ENCODE data around the gene GPRIN2.
"Not testable (repeated sequence)": the region's sequence is repeated elsewhere in the genome, so short reads cannot be mapped to it uniquely, and the experiment has no call there.

GPRIN2 gene

DNA sequence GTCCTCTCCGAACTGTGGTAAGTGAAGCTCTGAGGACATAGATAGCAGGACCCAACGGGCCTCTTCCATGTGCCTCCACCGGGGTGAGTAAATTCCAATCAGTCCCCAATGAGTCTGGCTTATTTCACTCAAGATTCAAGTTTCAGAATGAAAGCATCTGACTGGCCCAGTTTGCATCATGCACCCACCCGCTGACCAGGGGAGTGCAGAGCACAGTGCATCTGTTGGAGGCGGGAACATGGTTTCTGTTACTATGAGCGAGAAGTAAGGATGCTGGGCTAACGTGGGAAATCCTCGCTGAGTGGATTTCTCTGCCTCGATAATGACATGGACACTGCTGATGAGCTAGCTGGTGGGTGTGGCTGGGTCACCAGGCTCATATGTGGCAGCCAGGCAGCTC lies 10.7 kb upstream of the GPRIN2 start:
- not testable (repeated sequence) for DNase-seq (ENCODE audit: low read depth, low spot score)

DNA sequence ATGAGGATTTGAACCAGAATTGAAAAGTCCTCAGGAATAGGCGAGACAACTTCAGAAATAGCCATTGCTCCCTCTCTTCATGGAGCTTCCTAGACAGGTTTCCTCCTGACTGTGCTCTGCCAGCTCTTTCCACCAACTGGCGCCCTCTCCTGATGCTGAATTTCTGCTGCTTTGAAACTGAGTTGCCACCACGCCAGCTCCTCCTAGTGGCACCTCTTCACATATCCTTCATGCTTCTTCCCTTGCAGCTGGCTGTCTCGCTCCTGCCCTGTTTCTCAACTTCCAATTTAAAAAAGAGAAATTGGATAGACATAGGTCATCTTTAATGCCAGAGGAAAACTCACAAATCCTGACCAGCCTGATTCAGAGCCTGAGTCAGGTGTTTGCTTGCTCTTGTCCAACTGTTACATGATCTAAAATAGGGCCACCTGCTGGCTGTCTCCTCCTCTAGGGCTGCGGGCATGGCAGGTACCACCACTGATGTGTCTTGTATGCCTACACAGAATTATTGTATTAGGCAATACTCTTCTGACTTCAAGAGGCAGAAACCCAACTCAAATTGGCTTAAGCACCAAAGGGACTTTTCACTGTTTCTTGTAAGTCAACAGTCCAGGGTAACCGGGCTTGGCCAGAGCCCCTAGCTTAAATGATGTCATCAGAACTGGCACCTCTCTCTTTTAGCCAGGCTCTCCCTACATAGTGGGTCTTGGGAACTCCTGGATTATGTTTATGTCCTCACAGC lies 9.3 kb upstream of the GPRIN2 start:
- DNase-seq (ENCODE audit: low read depth, low spot score) = not testable (repeated sequence)

DNA sequence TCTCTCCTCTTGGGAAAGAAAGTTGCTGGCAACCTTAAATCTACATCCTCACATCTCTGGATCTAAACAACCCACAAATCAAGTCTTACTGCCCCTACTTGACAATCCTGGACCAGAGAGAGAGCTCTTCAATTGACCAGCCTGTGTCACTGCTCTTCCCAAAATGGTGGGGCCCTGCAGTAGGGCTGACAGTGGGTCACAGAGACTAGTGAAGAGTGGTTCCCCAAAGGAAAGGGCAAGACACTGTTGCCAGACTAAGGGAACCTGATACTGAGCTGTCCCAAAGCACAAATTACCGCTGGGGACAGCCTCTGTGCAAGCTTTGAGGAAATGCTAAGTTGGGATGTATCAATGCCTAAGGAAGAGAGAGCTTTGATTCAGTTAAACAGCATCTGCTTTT lies 4.5 kb upstream of the GPRIN2 start:
- DNase-seq (ENCODE audit: low read depth, low spot score) = no peak

DNA sequence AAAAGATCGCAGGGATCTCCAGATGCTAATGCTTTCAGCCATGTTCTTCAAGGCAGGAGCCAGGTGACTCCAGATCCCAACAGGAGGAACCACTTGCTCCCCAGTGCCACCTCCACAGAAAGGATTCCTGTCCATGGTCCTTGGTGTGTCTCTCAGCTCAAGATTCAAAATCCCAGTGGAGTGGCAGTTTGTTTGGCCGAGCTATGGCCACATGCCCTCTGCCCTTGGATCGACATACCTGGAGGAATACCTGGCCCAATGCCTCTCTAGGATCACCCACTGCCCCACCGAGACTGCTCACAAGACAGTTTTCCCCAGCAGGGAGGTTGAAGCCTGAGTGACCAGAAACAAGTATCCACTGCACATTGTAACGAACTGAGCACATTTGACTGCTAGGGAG lies 3.9 kb upstream of the GPRIN2 start:
- DNase-seq (ENCODE audit: low read depth, low spot score) = no peak

DNA sequence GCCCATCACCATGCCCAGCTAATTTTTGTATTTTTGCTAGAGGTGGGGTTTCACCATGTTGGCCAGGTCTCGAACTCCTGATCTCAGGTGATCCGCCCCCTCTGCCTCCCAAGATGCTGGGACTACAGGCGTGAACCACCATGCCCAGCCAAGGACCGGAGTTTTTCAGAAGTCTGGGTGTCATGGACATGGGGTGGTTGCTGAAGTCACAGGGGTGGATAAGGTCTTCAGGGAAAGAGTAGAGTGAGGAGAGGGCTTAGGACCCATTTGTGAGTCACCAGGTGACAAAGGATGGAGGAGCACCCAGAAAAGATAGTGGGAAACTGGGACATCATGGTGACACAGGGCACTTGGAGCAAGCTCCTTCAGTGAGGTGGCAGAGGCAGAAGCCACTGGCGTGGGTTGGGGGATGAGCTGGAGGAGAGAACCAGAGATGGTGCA lies 2.8 kb upstream of the GPRIN2 start:
- DNase-seq (ENCODE audit: low read depth, low spot score) = no peak

DNA sequence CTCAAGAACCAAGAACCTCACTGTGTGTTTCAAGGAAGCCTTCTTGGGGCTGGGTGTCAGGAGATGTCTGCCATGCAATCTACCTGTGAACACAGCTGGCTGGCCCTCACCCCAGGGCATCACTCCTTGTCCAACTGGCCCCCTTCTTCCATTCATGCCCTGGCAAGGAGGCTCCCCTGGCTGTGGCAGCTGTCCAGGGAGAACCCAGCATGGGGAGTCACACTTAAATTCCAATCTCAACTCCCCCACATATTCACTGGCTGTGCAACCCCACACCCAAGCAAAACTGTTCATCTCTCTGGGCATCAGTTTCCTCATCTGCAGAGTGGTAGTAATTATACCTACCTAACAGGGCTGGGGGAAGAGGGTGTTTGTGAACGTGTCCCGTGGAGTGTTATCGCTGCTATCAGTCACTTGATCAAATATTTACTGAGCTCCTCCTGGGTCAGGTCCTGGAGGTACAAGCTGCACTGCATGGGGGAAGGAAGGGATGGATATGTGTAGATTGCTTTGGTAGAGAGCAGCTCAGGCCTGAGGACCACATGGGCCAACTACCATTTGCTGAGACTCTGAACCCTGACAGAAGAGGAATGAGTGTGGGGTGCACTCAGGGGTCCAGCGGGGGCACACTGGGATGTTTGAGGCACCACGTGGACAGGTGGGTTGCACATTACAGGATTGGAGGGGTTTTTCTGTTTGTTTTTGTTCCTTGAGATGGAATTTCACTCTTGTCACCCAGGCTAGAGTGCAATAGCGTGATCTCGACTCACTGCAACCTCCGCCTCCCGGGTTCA lies 2.1 kb upstream of the GPRIN2 start:
- DNase-seq (ENCODE audit: low read depth, low spot score) = no peak

DNA sequence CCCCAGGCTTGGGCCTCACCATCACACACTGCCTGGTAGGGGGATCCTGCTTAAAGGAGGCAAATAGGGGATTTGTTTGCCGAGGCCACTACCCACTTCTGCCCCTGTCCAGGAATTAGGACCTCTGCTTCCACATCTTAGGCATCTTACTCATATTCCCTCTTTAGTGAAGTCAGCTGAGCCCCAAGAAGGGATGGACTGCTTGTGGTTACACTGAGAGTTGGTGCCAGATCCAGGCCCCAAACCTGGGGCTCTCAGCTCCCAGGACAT lies 1.6 kb upstream of the GPRIN2 start:
- no peak for DNase-seq (ENCODE audit: low read depth, low spot score)

DNA sequence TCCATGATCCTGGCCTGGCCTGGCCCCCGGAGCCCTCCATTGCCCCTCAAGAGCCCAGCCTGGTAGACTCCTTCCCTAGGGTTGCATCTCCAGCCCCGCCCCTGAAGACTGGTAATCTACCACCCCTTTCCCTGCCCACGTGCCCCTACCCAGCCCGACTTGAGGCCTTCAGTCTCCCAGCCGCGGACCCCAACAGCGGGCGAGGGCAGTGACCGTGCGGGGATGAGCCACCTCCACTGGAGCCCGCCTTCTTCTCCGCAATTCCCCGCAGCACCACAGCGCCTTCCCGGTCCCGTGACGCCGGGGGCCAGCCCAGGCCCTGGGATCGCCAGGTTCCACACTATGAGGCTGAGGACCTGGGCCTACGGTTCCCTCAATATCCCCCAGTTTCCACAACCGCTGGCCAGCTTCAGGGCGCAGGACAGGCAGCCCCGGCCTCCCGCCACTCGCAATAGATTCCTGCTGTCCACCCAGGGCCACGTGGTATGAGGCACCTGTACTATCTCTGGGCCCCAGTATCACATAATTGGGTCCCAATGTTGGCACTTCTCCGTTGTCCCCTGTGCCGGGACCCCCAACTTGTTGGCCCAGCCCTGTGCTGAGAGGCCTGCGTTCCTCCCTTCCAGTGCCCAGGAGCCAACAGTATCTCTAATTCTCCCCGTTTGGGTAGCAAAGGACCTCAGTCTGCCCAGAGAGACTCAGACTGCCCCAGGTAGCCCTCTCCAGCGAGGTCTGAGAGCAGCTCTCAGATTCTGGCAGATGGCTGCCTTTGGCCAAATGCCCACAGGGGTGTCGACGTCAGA lies 1.1 kb upstream of the GPRIN2 start:
- no peak for DNase-seq (ENCODE audit: low read depth, low spot score)

DNA sequence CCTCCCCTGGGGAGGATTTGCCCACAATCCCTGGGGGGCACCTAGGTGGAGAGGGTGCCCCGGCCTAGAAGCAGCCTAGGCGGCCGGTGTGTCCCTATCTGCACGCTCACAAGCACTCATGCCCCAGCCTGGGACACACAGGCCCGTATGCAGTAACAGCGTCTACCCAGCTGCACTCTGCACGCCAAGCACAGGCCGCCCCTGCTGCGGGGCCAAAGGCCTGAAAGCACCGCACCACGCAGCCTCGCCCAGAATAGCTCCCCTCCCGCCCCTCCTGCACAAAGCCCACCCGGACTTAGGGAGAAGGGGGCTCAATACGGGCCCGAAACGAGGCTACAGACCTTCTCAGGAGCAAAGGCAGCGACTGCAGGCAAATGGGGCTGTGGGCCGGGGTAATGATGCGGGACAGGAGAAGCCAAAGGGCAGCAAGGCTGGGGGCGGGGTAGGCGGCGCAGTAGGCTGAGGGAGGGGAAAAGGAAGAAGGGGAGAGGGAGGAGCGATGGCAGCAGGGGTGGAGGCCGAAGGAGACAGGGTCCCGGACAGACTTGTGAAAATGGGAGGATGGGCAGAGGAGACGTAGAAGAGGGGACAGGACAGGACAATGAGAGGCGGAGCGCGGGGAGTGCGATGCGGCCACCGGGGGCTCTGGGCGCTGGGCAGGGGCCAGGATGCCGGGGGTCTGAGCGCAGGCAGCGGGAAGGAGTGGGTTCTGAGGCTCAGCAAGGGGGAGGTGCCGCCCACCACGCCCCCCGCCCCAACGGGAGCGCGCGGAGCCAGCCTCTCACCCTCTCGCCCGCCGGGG lies 544 bp downstream of the GPRIN2 start:
- no peak for DNase-seq (ENCODE audit: low read depth, low spot score)

DNA sequence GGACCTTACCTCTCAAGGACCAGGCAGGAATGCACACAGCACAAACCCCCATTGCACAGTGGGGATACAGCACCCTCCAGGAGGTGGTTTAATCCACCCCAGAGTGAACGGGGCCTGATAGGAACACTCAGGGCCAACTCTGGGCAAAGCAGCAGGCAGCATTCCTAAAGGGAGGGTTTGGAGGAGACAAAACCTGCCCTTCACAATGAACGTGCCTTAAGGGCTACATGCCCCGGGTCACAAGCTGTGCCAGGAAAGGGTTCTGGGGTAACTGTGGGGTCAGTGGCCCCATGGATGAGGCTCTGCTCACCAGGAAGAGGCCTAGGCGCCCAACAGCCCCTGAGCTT lies 1.1 kb downstream of the GPRIN2 start:
- no peak for DNase-seq (ENCODE audit: low read depth, low spot score)

DNA sequence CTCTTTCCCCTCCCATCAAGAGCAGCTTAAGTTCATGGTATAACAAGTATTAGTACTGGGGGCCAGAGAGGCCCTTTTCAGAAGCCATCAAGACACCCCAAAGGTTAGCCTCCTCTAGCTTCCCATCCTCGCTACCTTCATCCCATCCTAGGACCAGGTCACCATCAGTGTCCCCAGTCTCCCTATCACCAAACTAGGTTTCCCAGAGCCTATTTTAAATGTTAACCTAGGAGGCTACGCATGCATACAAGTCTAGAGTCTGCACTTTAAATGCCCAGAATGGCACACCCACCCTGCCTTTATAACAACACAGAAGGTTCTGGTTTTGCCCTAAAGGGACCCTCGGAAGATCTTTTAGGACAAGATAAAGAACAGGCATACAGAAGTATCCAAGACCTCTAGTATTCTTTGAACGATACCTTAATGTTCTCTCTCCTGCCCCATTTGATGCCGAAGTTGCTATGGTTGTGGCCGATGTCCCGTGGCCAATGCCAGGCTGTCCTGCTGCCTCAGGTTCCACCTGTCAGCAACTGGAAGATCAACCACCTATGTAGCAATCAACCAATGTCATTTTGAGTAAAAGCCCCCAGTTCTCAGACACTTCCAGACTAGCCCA lies 2.2 kb downstream of the GPRIN2 start:
- no peak for DNase-seq (ENCODE audit: low read depth, low spot score)

DNA sequence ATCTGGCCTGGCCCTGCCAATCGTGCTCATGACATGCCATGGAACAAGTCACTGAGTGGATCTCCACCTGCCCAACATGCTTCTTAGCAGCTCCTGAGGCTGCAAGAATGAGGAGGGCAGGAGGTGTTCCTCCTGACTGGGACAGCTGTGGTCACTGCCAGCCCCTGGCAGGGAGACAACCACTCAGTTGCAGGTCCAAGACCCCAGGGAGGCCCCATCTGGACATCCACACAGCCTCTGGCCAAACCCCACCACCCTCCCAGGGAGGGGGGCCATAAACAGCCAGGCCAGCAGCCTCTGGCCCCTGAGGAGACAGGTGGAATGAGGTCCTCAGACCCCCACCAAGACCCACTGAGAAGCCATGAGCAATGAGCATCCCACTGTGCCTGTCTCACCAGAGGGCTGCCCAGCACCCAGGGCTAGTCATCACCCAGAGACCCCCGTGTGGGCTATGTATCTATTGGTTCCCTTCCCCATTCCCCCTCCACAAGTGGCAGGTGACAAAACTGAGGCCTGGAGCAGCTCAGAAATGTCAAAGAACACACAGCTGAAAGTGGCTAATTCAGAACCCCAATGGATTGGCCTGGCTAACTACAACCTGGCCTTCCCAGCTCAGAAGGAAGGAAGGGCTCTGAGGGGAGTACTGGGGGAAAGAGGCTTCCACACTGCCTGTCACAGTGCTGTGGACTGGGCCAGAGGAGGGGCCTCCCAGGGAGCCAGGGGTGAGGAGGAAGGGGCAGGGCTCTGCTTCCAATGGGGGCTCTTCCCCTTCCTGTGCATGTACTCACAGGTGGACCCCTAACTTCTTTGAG lies 3.0 kb downstream of the GPRIN2 start:
- DNase-seq (ENCODE audit: low read depth, low spot score) = no peak

DNA sequence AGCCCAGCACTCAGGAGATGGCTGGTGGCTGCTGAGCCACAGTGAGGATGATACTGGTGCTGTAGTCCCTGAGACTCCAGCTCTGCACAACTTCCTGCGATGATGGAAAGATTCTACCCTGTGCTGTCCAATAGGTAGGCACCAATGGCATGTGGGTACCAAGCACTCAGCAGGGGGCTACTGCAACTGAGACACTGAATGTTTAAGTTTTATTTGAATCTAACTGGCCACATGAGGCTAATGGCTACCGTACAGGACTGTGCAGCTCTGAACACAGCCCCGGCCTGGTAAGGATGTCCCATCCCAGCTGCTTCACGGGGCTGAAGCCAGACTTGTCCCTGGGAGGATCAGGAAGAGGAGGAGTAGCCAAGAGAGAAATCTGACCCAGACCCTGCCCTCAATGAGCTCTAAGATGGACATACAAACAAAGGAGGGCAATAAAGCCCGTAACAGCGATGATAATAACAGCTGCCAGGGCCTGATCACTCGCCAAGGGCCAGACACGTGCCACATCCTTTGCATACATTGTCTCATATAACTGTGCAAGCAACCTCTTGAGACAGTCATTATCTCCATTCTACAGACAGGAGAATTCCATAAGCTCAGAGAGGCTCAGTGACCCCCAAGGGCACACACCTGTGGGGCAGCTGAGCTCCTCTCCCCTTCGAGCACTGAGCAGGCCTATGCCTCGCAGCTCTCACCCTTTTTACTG lies 3.8 kb downstream of the GPRIN2 start:
- DNase-seq (ENCODE audit: low read depth, low spot score) = no peak

DNA sequence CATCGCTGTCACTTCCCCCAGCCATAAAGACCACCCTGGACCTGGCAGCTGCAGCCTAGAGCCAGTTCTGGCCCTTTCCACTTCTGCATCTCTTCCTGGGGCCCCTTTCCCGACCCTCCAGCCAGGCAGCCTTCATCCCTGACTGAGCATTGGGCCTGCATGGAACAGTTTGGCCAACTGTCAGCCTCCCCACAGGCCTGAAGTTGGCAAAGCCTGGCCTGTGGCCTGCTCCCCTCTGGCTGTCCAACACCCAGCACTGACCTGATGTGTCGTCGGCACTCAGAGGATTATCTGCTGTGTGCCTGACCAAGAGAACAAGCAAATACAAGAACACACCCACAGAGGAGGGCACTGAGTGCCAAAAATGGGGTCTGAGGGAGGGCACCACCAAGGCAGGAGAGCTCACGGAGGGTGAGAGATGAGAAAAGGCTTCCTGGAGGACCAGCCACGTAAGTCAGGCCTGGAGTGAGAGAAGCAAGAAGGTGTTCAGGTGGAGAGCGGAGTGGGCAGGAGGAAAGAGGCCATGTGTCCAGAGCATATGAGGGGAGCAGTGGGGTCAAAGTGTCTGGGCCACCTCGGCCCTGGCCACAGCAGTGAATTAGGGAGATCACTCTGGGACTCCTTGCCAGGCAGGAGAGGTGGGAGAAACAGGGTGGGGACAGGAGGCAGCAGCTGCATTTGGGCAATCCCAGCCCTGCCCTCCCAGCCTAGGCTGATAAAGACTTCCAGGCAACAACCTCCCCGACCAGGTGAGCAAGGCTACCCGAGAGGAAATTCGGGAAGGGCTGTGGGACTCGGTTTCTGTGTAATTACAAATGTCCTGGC lies 4.5 kb downstream of the GPRIN2 start:
- DNase-seq (ENCODE audit: low read depth, low spot score) = no peak

DNA sequence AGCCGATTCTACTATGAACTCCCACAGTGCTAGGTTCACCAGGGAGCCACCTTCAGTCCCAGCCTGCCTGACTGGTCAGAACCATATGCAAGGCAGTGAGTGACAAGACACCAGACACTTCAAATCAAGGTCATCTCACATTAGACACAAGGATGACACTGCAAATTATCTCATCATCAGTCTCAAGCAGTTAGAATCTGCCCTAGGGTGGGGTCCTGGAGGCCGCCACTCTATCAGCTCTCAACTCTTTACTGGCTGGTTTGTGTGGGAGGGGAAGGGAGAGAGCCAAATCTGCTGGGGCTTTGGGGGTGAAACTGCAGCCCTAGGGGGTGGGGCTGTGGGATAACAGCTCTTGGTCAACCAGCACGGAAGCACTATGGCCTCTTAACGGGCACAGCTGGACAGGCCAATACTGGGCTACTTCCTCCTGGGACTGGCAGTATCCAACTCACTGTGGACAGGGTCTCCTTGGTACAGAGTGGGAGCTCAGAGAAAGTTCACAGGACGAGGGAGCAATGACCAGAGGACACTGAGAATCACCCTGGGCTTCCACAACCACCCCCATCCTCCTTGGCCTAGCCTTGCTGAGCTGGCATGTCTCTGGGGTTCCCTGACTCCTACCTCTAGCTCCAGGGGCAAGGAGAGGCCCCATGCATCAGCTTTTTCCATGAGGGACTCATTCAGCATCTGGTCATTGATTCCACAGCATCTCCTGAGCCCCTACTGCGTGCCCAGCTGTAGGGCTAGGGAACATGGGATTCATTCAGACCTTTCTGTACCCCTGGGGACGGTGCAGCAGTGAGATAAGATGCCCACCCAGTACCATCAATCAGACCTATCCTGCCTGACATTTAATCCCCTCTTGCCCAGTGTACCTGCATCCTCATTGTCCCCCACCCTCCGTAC lies 5.4 kb downstream of the GPRIN2 start:
- DNase-seq (ENCODE audit: low read depth, low spot score) = no peak

DNA sequence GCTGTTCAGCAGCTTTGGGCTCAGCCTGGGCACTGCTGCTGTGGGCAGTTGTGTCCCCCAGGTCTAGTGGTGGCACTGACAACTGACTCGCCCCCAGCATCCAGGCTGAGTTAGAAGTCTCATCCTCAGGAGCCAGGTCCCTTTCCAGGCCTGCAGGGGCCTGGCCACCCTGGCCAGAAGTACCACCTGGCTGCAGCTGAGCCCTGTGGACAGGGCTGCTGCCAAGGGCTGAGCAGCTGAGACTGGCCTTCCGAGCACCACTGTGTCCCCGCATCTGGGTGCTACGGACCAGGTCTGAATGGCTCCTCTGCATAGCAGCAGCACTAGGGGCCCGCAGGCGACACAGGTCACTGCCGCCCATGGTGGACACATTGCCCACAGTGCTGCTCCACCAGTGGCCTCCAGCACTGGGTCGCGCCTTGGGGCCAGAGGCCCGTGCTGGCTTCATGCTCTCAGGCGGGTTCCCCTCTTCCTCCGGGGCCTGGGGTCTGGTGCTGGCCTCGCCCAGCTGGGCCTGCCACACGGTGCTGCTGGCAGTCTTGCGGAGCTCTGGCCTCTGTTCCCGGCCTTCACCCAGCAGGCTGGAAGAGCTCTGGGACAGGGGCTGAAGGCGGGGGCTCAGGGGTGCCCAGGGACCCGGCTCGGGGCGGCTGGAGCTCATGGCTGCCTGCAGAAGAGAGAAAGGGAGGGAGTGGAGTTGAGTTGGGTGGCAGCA lies 6.2 kb downstream of the GPRIN2 start:
- no peak for DNase-seq (ENCODE audit: low read depth, low spot score)
